IMR-90 (cell line): ENCODE measurements around the gene CBR4.

Source experiments
- BHLHE40 ChIP-seq: fragments of 150-350 bp; IDR thresholded peaks from 2 replicates; pipeline ENCODE4 v1.6.1; 2016; ENCODE audit warnings: mild to moderate bottlenecking, low read depth, low read length
- CEBPB ChIP-seq: IDR thresholded peaks from 2 replicates; pipeline ENCODE4 v1.6.1; 2012; ENCODE audit warnings: low read depth, low read length, improper control_type of control experiment
- CHD1 ChIP-seq: IDR thresholded peaks from 2 replicates; pipeline ENCODE4 v1.6.1; 2012; ENCODE audit warnings: low read depth, low read length, improper control_type of control experiment
- FOS ChIP-seq: fragments of 150-350 bp; IDR thresholded peaks from 2 replicates; pipeline ENCODE4 v1.6.1; 2016; ENCODE audit warnings: low read depth, low read length
- MAFK ChIP-seq: IDR thresholded peaks from 2 replicates; pipeline ENCODE4 v1.6.1; 2012; ENCODE audit warnings: low read depth, low read length, improper control_type of control experiment
- MXI1 ChIP-seq: IDR thresholded peaks from 2 replicates; pipeline ENCODE4 v1.6.1; 2012; ENCODE audit warnings: low read depth, mild to moderate bottlenecking, low read length, moderate library complexity, borderline replicate concordance
- NFE2L2 ChIP-seq: fragments of 150-350 bp; IDR thresholded peaks from 2 replicates; pipeline ENCODE4 v1.6.1; 2016; ENCODE audit warnings: low read depth, mild to moderate bottlenecking, low read length
- POLR2A ChIP-seq: IDR thresholded peaks from 2 replicates; pipeline ENCODE4 v1.6.1; 2012; ENCODE audit warnings: mild to moderate bottlenecking, low read depth, low read length
- RAD21 ChIP-seq: IDR thresholded peaks from 2 replicates; pipeline ENCODE4 v1.6.1; 2012; ENCODE audit warnings: low read length, improper control_type of control experiment
- RCOR1 ChIP-seq: IDR thresholded peaks from 2 replicates; pipeline ENCODE4 v1.6.1; 2012; ENCODE audit warnings: mild to moderate bottlenecking, low read length, improper control_type of control experiment; ENCODE audit not compliant: insufficient replicate concordance
- TF ChIP-seq, protein P1 (sequence below): conservative IDR thresholded peaks from 2 replicates; pipeline ENCODE4 v1.5.1; 2012; ENCODE audit warnings: mild to moderate bottlenecking, low read depth, low read length, improper control_type of control experiment
- TF ChIP-seq, protein P2 (sequence below): fragments of 150-350 bp; IDR thresholded peaks from 2 replicates; pipeline ENCODE4 v1.6.1; 2016; ENCODE audit warnings: low read depth, mild to moderate bottlenecking, low read length, moderate library complexity, borderline replicate concordance
- TF ChIP-seq, protein P3 (sequence below): fragments of 150-350 bp; IDR thresholded peaks from 2 replicates; pipeline ENCODE4 v1.6.1; 2017; ENCODE audit warnings: mild to moderate bottlenecking, antibody characterized with exemption, low read length, low read depth

DNA sequence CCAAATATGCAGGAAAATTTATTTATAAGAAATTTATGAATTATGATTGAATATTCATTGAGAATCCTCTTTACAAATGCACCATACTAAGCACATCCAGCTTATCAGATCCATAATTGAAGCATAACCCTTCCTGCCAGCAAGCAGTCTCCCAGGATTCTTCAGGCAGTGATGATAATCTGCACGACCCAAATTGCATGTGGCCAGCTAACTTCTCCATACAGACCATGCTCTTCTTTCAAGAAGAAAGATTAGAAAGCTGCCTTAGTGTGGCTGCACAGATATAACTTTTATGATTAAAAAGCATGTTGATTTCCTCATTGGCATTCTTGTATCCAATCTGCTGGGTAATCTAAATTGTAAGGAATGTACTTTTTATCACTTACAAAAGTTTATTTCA, 3.3 kb upstream of the CBR4 start:
- TF ChIP-seq, protein P1, sequence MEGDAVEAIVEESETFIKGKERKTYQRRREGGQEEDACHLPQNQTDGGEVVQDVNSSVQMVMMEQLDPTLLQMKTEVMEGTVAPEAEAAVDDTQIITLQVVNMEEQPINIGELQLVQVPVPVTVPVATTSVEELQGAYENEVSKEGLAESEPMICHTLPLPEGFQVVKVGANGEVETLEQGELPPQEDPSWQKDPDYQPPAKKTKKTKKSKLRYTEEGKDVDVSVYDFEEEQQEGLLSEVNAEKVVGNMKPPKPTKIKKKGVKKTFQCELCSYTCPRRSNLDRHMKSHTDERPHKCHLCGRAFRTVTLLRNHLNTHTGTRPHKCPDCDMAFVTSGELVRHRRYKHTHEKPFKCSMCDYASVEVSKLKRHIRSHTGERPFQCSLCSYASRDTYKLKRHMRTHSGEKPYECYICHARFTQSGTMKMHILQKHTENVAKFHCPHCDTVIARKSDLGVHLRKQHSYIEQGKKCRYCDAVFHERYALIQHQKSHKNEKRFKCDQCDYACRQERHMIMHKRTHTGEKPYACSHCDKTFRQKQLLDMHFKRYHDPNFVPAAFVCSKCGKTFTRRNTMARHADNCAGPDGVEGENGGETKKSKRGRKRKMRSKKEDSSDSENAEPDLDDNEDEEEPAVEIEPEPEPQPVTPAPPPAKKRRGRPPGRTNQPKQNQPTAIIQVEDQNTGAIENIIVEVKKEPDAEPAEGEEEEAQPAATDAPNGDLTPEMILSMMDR: no peak
- TF ChIP-seq MAFK (no peak), FOS (no peak), MXI1 (no peak), RAD21 (no peak), POLR2A (no peak), NFE2L2 (no peak), BHLHE40 (no peak), CEBPB (no peak), CHD1 (no peak), RCOR1 (no peak)
- TF ChIP-seq, protein P2, sequence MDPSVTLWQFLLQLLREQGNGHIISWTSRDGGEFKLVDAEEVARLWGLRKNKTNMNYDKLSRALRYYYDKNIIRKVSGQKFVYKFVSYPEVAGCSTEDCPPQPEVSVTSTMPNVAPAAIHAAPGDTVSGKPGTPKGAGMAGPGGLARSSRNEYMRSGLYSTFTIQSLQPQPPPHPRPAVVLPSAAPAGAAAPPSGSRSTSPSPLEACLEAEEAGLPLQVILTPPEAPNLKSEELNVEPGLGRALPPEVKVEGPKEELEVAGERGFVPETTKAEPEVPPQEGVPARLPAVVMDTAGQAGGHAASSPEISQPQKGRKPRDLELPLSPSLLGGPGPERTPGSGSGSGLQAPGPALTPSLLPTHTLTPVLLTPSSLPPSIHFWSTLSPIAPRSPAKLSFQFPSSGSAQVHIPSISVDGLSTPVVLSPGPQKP: no peak
- TF ChIP-seq, protein P3, sequence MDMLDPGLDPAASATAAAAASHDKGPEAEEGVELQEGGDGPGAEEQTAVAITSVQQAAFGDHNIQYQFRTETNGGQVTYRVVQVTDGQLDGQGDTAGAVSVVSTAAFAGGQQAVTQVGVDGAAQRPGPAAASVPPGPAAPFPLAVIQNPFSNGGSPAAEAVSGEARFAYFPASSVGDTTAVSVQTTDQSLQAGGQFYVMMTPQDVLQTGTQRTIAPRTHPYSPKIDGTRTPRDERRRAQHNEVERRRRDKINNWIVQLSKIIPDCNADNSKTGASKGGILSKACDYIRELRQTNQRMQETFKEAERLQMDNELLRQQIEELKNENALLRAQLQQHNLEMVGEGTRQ: no peak
